Pancreas (tissue), 10 donors: Measurements from ENCODE around the gene TRIO. TPM values are rescaled to one million over a fixed set of nuclear protein-coding genes. Genes with fewer than 3 reads are reported as not detected.
"Not testable (repeated sequence)": the region's sequence is repeated elsewhere in the genome, so short reads cannot be mapped to it uniquely, and the experiment has no call there.

Source experiments
- ATAC-seq, 4 donors: fragments of 200-7000 bp; cut with Tn5 transposase; one replicate each; pipeline versions ENCODE4 v1.8.0 to v1.9.1; 2020; ENCODE audit warnings: mild to moderate bottlenecking in 4 of 4, moderate library complexity in 4 of 4
- DNase-seq, 6 donors: peaks; one replicate each; pipeline ENCODE4 v3.0.0-alpha.2; 2020
- FAIRE-seq: peaks from 2 replicates; lab custom pipeline; 2012; peaks lifted over from hg19 to GRCh38; lab: Jason Lieb, UNC
- H3K27ac ChIP-seq, 4 donors: fragments of 200-600 bp; sonication (generic); 1 replicate in 3 of 4; 2 replicates in 1 of 4; pipeline versions ENCODE4 v1.5.0 to v1.8.0; 2020
- H3K27me3 ChIP-seq, 4 donors: fragments of 200-600 bp; one replicate each; pipeline ENCODE4 v1.8.0; 2021
- H3K36me3 ChIP-seq, 3 donors: fragments of 200-600 bp; sonication (generic) in 1 of 3; one replicate each; pipeline versions ENCODE4 v1.5.0 to v1.8.0; 2020 to 2021
- H3K4me1 ChIP-seq, 3 donors: fragments of 200-600 bp; one replicate each; pipeline ENCODE4 v1.8.0; 2021
- H3K4me3 ChIP-seq, 4 donors: fragments of 200-600 bp; sonication (generic) in 2 of 4; one replicate each; pipeline versions ENCODE4 v1.5.0 to v1.8.0; 2020 to 2021
- H3K9me3 ChIP-seq, 4 donors: fragments of 200-600 bp; one replicate each; pipeline ENCODE4 v1.8.0; 2021
- WGBS, 2 donors: extraction: QIAGEN DNeasy Blood & Tissue Kit; methylation state at CpG; one replicate each; pipeline ENCODE4 v1.1.7; 2013; 5-methylcytosine and 5-hydroxymethylcytosine counted together
- intact Hi-C, 3 donors: fragments of 100-400 bp; cut with DNase I; formaldehyde crosslinking; loops; one replicate each; pipeline versions ENCODE4 v1.11.1 to v1.14.2; 2022
- polyA plus RNA-seq, 2 donors: library from polyadenylated mRNA; stranded (reverse); fragments of 200-250 nt; gene quantifications; one replicate each; pipeline ENCODE4 v1.2.3, GENCODE V29; 2013
- total RNA-seq, 6 donors: library from RNA; stranded (reverse); fragmentation: NEBNext Ultra II Directional in 4 of 6; extraction: Animal tissue kit (Norgen Biotek cat#: 25700) in 4 of 6; gene quantifications; one replicate each; pipeline versions ENCODE4 v1.2.1 to v1.2.4, GENCODE V29; 2021 to 2023
- TF ChIP-seq, protein P1 (sequence below), 4 donors: fragments of 200-600 bp; sonication (generic) in 3 of 4; IDR thresholded peaks; one replicate each; pipeline versions ENCODE4 v1.5.0 to v1.8.0; 2021; ENCODE audit warnings: antibody characterized with exemption in 4 of 4
- donor health status: healthy with polysubstance abuse.
- donor health status: DM: no; HTN: no; CAD: no; lungs with moderate emphysema.
- donor health status: DM: no; HTN: no; CAD: no.
- donor health status: control.
- donor health status: control.
- donor health status: Bipolar disorder and iron deficiency.
- donor health status: DM: yes; HTN: yes; CAD: no.
- donor health status: DM: no; HTN: no; CAD: no.
- donor health status: DM: no; HTN: no; CAD: no.
- donor health status: DM: yes; HTN: yes; CAD: no.

Gene TRIO
- total and polyA plus RNA-seq, 8 donors: 27.3 to 82.5 (median 38.3) TPM

DNA sequence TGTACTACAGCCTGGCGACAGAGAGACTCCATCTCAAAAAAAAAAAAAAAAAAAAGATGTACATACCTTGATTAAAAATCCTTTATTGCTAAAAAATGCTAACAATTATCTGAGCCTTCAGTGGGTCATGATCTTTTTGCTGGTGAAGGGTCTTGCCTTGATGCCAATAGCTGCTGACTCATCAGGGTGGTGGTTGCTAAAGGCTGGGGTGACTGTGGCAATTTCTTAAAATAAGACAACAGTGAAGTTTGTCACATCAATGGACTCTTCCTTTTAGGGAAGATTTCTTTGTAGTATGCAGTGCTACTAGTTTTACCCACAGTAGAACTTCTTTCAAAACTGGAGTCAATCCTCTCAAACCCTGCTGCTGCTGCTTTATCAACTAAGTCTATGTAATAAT is 404.5 kb downstream of the TRIO start:
- ATAC-seq (no peak), DNase-seq (no peak), FAIRE-seq (no peak)
- Histone ChIP-seq H3K36me3 (no peaks in the 10 kb centered on the region), H3K4me1 (no peaks in the 10 kb centered on the region), H3K27me3 (no peaks in the 10 kb centered on the region), H3K9me3 (no peaks in the 10 kb centered on the region), H3K27ac (no peak overlapping the region), H3K4me3 (no peak overlapping the region)
- WGBS, 2 donors: 89 to 100% methylated on average over 1 of the region's 1 CpG
- TF ChIP-seq, protein P1, sequence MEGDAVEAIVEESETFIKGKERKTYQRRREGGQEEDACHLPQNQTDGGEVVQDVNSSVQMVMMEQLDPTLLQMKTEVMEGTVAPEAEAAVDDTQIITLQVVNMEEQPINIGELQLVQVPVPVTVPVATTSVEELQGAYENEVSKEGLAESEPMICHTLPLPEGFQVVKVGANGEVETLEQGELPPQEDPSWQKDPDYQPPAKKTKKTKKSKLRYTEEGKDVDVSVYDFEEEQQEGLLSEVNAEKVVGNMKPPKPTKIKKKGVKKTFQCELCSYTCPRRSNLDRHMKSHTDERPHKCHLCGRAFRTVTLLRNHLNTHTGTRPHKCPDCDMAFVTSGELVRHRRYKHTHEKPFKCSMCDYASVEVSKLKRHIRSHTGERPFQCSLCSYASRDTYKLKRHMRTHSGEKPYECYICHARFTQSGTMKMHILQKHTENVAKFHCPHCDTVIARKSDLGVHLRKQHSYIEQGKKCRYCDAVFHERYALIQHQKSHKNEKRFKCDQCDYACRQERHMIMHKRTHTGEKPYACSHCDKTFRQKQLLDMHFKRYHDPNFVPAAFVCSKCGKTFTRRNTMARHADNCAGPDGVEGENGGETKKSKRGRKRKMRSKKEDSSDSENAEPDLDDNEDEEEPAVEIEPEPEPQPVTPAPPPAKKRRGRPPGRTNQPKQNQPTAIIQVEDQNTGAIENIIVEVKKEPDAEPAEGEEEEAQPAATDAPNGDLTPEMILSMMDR (IDR thresholded peaks at IDR 0.05): no peak
- intact Hi-C loops: no loop called here

DNA sequence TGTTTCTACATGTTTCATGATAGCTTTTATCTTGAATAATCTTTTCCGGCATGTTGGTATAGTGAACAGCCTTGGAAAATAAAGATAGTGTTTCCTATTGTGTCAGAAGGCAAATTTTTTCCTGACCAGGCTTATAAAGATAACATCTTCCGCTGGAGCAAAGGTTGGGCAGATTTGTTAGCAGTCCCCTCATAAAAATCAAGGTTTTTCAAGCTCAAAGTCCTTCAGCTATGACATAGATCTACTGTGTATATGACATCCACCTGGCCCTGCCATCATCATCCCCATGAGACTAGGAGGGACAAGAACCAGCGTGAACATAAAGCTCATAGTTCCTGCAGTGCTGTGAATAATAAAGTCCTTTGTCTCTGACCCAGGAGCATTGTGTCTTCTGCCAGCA is 408.1 kb downstream of the TRIO start:
- H3K4me3 ChIP-seq: no peak overlapping the region
- no peak overlapping the region for H3K27ac ChIP-seq
- intact Hi-C loops: no loop called here
- H3K27me3 ChIP-seq: no peaks in the 10 kb centered on the region
- no peaks in the 10 kb centered on the region for H3K4me1 ChIP-seq
- TF ChIP-seq, protein P1 (IDR thresholded peaks at IDR 0.05): no peak
- WGBS, 2 donors: 72 to 78% methylated on average over 3 of the region's 3 CpGs
- FAIRE-seq: peak; percentile 75
- H3K36me3 ChIP-seq: no peaks in the 10 kb centered on the region
- DNase-seq: no peak
- ATAC-seq: no peak
- no peaks in the 10 kb centered on the region for H3K9me3 ChIP-seq

DNA sequence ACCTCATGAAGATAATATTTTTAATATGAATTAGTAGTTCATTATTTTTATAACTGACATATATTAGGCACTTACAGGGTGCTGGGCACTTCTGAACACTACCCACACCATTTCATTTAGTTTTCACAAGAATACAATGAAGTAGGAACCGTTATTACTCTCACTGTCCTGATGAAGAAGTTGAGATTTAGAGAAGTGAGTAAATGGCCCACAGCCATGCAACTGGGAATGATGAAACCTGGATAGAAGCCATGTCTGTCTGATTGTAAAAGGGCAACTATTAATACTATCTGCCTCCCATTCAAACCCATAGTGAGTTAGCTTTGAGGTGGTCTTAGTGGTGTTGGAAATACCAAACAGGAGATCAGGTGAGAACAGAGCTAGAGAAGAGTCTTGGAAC is 408.9 kb downstream of the TRIO start:
- no peak overlapping the region for H3K27ac ChIP-seq
- WGBS, 2 donors: 24 to 27% methylated on average over 1 of the region's 1 CpG
- intact Hi-C loops: no loop called here
- no peaks in the 10 kb centered on the region for H3K9me3 ChIP-seq
- ATAC-seq (peak in 1 of 4 donors; percentile 42), FAIRE-seq (no peak), DNase-seq (no peak)
- TF ChIP-seq, protein P1 (IDR thresholded peaks at IDR 0.05): no peak
- H3K4me3 ChIP-seq: no peak overlapping the region
- H3K4me1 ChIP-seq: no peaks in the 10 kb centered on the region
- H3K36me3 ChIP-seq: no peaks in the 10 kb centered on the region
- no peaks in the 10 kb centered on the region for H3K27me3 ChIP-seq

- ATAC-seq, H3K27ac ChIP-seq, H3K4me1 ChIP-seq, DNase-seq, H3K27me3 ChIP-seq, H3K9me3 ChIP-seq, intact Hi-C loops, FAIRE-seq, H3K36me3 ChIP-seq, H3K4me3 ChIP-seq: not testable (repeated sequence)
- 61 to 82% methylated on average over 3 of the region's 3 CpGs for WGBS, 2 donors
Observed at GRCh38 chr5:14554288-14554687, 411.1 kb downstream of the TRIO start.

DNA sequence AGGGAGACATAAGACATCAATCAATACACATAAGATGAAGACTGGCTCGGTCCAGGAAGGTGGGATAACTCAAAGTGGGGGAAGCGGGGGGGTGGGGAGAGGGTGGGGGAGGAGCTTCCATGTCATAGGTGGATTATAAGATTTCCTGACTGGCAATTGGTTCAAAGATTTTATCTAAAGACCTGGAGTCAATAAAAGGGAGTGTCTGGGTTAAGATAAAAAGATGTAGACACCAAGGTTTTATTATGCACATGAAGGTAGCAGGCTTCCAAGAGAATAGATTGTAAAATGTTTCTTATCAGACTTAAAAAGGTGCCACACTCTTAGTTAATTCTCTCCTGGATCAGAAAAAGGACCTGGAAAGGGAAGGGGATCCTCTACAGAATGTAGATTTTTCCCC is 412.9 kb downstream of the TRIO start:
- Histone ChIP-seq H3K9me3 (no peaks in the 10 kb centered on the region), H3K4me1 (peaks cover 0 to 12% (median 0%) of the 10 kb centered on the region in 3 donors), H3K36me3 (no peaks in the 10 kb centered on the region), H3K27ac (no peak overlapping the region), H3K27me3 (no peaks in the 10 kb centered on the region), H3K4me3 (no peak overlapping the region)
- TF ChIP-seq, protein P1 (IDR thresholded peaks at IDR 0.05): no peak
- no peak for ATAC-seq
- intact Hi-C loops: no loop called here
- 77 to 79% methylated on average over 2 of the region's 2 CpGs for WGBS, 2 donors
- no peak for DNase-seq
- no peak for FAIRE-seq
